Left ventricle myocardium inferior (tissue), 1 donor: ENCODE data around the gene PRKCZ. TPM values are rescaled to one million over a fixed set of nuclear protein-coding genes. Genes with fewer than 3 reads are reported as not detected.
"Not testable (repeated sequence)": the region's sequence is repeated elsewhere in the genome, so short reads cannot be mapped to it uniquely, and the experiment has no call there.

ENCODE experiments used
- DNase-seq: peaks from one replicate; pipeline ENCODE4 v3.0.0-alpha.2; 2020
- H3K27ac ChIP-seq: fragments of 200-600 bp; replicated peaks from 2 replicates; pipeline ENCODE4 v1.8.0; 2021
- H3K27me3 ChIP-seq: fragments of 200-600 bp; 2 replicates; pipeline ENCODE4 v1.8.0; 2021; ENCODE audit warnings: low read depth
- H3K36me3 ChIP-seq: fragments of 200-600 bp; 2 replicates; pipeline ENCODE4 v1.8.0; 2021
- H3K4me1 ChIP-seq: fragments of 200-600 bp; 2 replicates; pipeline ENCODE4 v1.8.0; 2021
- H3K4me3 ChIP-seq: fragments of 200-600 bp; 2 replicates; pipeline ENCODE4 v1.8.0; 2021; ENCODE audit warnings: mild to moderate bottlenecking, moderate library complexity
- H3K9me3 ChIP-seq: fragments of 200-600 bp; replicated peaks from 2 replicates; pipeline ENCODE4 v1.8.0; 2021
- CTCF ChIP-seq: fragments of 200-600 bp; IDR thresholded peaks from 2 replicates; pipeline ENCODE4 v1.8.0; 2021; ENCODE audit warnings: antibody characterized with exemption, mild to moderate bottlenecking, borderline replicate concordance
- intact Hi-C: fragments of 100-400 bp; cut with micrococcal nuclease; formaldehyde crosslinking; loops from one replicate; pipeline ENCODE4 v1.11.0; 2022
- total RNA-seq: library from RNA; stranded (reverse); fragmentation: NEBNext Ultra II Directional; extraction: Animal tissue kit (Norgen Biotek cat#: 25700); gene quantifications from one replicate; pipeline ENCODE4 v1.2.1, GENCODE V29; 2021
- donor health status: DM: no; HTN: yes; CAD: no; lungs with severe emphysema.

Gene PRKCZ
- total RNA-seq, 1 donor from 2014 or later, result 19.1 TPM

DNA sequence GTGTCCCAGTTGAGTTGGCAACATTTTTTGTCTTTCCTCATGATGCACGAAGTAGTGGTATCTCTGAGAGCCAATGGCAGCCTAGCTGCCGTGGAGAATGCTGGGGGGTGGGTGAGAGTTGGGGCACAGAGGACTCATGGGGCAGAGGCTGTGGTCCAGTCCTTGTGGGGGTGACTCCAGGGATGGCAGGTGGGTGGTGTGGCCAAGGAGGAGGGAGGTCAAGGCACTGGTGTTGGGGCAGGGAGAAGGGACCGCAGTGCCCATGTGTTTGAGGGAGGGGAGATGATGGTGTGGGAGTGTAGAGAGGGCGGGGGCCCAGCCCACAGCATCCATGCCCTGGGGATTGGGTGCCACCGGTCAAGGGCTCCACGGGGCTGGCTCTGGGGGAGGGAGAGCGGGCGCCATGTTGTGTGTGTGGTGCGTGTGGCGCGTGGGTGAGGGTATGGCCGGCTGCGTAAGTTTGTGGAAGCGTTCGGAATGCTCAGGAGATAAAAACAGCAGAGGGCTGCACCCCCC, 63.5 kb downstream of the PRKCZ start:
- DNase-seq, result no peak
- no peak for TF ChIP-seq CTCF
- H3K4me1 ChIP-seq, result no peaks in the 10 kb centered on the region
- H3K27ac ChIP-seq, result no peak overlapping the region
- H3K27me3 ChIP-seq, result peaks cover 3% of the 10 kb centered on the region
- intact Hi-C loops, result no loop called here
- H3K36me3 ChIP-seq, result no peaks in the 10 kb centered on the region
- H3K4me3 ChIP-seq, result no peak overlapping the region
- H3K9me3 ChIP-seq, result peaks cover under 1% of the 10 kb centered on the region

- H3K9me3 ChIP-seq, H3K36me3 ChIP-seq, H3K4me3 ChIP-seq, intact Hi-C loops, DNase-seq, H3K27me3 ChIP-seq, H3K4me1 ChIP-seq, H3K27ac ChIP-seq: not testable (repeated sequence)
Measured at GRCh38 chr1:2114635-2115007, 64.4 kb downstream of the PRKCZ start.

- Histone ChIP-seq H3K36me3 (no peaks in the 10 kb centered on the region), H3K9me3 (peaks cover 12% of the 10 kb centered on the region), H3K4me3 (no peak overlapping the region), H3K4me1 (no peaks in the 10 kb centered on the region), H3K27me3 (peaks cover 3% of the 10 kb centered on the region), H3K27ac (no peak overlapping the region)
- intact Hi-C loops, result no loop called here
- DNase-seq, result no peak
- no peak for TF ChIP-seq CTCF
Measured at GRCh38 chr1:2115008-2115641, 64.9 kb downstream of the PRKCZ start.

DNA sequence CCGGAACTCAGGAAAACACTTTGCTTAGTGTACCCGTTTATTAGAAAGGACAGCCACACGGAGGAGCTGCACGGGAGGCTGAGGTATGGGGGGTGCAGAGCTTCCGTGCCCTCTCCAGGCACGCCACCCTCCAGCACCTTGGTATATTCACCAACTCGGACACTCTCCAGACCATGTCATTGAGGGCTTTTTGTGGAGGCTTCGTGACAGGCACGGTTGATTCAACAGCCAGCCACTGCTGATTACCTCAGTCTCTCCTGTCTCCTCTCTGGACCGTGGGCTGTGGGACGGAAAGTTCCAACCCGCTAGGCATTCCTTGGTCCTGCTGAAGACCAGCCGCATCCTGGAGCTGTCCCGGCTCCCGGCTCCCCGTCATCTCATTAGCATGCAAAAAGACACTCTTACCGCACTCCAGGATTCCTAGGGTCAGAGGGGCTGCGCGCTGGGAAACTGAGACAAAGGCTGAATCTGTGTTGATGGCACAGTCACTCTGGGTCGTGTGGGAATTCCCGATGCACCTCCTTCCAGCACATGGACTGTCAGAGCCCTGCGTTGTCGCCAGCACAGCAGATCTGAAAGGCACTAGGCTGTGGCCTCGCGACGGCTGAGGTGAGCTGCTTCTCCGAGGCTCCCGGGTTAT, 65.6 kb downstream of the PRKCZ start:
- Histone ChIP-seq H3K27me3 (peaks cover 3% of the 10 kb centered on the region), H3K27ac (no peak overlapping the region), H3K9me3 (peaks cover 12% of the 10 kb centered on the region), H3K4me3 (no peak overlapping the region), H3K4me1 (no peaks in the 10 kb centered on the region), H3K36me3 (no peaks in the 10 kb centered on the region)
- no peak for TF ChIP-seq CTCF
- DNase-seq, result no peak
- intact Hi-C loops, result no loop called here

DNA sequence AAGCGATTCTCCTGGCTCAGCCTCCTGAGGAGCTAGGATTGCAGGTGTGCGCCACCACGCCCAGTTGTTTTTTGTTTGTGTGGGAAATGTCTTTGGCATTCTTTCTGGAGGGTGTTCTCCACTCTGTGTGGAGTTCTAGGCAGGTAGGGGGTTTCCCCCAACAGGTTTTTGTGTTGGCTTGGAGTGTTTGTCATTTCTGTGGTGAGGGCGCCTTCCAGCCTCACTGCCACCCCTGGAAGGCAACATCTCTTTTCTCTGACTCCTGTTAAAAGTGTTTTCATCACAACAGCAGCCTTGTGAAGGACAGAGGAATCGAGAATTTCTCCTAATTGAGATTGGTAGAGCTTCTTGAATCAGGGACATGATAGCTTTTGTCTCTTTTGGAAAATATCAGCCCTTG, 69.7 kb downstream of the PRKCZ start:
- no peak overlapping the region for H3K4me3 ChIP-seq
- H3K27me3 ChIP-seq, result peaks cover 3% of the 10 kb centered on the region
- intact Hi-C loops, result no loop called here
- H3K4me1 ChIP-seq, result no peaks in the 10 kb centered on the region
- DNase-seq, result no peak
- no peaks in the 10 kb centered on the region for H3K36me3 ChIP-seq
- H3K27ac ChIP-seq, result no peak overlapping the region
- no peak for TF ChIP-seq CTCF
- H3K9me3 ChIP-seq, result peaks cover 12% of the 10 kb centered on the region

DNA sequence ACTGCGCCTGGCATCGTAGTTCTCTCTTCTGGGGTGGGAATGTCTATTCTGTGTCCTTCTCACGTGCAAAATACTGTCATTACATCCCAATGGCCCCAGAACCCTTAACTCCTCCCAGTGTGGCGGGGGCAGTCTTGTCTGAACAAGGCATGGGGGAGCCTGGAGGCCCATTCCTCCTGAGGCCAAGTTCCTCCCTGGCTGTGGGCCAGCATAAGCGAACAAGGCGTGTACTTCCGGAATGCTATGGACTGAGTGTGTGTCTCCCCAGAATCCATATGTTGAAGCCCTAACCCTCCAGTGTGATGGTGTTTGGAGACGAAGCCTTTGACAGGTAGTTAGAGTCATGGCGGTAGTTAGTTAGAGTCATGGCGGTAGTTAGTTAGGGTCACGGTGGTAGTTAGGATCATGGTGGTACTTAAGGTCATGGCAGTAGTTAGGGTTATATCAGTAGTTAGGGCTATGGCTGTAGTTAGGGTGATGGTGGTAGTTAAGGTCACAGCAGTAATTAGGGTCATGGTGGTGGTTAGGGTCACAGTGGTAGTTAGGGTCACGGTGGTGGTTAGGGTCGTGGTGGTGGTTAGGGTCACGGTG, 71.0 kb downstream of the PRKCZ start:
- H3K4me3 ChIP-seq, result no peak overlapping the region
- intact Hi-C loops, result no loop called here
- peaks cover 12% of the 10 kb centered on the region for H3K9me3 ChIP-seq
- TF ChIP-seq CTCF, result no peak
- no peaks in the 10 kb centered on the region for H3K27me3 ChIP-seq
- DNase-seq, result no peak
- no peaks in the 10 kb centered on the region for H3K4me1 ChIP-seq
- H3K36me3 ChIP-seq, result no peaks in the 10 kb centered on the region
- H3K27ac ChIP-seq, result no peak overlapping the region

DNA sequence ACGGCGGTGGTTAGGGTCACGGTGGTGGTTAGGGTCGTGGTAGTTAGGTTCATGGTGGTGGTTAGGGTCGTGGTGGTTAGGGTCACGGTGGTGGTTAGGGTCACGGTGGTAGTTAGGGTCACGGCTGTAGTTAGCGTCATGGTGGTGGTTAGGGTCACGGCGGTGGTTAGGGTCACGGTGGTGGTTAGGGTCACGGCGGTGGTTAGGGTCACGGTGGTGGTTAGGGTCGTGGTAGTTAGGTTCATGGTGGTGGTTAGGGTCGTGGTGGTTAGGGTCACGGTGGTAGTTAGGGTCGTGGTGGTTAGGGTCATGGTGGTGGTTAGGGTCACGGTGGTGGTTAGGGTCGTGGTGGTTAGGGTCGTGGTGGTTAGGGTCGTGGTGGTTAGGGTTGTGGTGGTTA, 71.6 kb downstream of the PRKCZ start:
- intact Hi-C loops, H3K36me3 ChIP-seq, H3K27me3 ChIP-seq, H3K4me3 ChIP-seq, H3K4me1 ChIP-seq, DNase-seq, H3K27ac ChIP-seq: not testable (repeated sequence)
- H3K9me3 ChIP-seq, result peaks cover 12% of the 10 kb centered on the region
